ENCODE data around the gene TENM4.

GRCh38 chr11:79019277-79019676 lies 421.6 kb downstream of the TENM4 start:
- TF ChIP-seq, protein P1, sequence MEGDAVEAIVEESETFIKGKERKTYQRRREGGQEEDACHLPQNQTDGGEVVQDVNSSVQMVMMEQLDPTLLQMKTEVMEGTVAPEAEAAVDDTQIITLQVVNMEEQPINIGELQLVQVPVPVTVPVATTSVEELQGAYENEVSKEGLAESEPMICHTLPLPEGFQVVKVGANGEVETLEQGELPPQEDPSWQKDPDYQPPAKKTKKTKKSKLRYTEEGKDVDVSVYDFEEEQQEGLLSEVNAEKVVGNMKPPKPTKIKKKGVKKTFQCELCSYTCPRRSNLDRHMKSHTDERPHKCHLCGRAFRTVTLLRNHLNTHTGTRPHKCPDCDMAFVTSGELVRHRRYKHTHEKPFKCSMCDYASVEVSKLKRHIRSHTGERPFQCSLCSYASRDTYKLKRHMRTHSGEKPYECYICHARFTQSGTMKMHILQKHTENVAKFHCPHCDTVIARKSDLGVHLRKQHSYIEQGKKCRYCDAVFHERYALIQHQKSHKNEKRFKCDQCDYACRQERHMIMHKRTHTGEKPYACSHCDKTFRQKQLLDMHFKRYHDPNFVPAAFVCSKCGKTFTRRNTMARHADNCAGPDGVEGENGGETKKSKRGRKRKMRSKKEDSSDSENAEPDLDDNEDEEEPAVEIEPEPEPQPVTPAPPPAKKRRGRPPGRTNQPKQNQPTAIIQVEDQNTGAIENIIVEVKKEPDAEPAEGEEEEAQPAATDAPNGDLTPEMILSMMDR (IDR thresholded peaks at IDR 0.05): no peak
- TF ChIP-seq POLR2A (IDR thresholded peaks at IDR 0.05; ENCODE audit: low read length) (no peak), RAD21 (conservative IDR thresholded peaks at IDR 0.05 in 1 of 2, IDR thresholded peaks at IDR 0.05 in 1 of 2) (no peak), ATOH8 (CRISPR knock-in tag; IDR thresholded peaks at IDR 0.05; ENCODE audit: low read depth) (no peak), BHLHE40 (IDR thresholded peaks at IDR 0.05; ENCODE audit: low read depth, low read length) (no peak)
